ENCODE measurements around the gene NCBP2.
"Not testable (repeated sequence)": the region's sequence is repeated elsewhere in the genome, so short reads cannot be mapped to it uniquely, and the experiment has no call there.

NCBP2 gene

DNA sequence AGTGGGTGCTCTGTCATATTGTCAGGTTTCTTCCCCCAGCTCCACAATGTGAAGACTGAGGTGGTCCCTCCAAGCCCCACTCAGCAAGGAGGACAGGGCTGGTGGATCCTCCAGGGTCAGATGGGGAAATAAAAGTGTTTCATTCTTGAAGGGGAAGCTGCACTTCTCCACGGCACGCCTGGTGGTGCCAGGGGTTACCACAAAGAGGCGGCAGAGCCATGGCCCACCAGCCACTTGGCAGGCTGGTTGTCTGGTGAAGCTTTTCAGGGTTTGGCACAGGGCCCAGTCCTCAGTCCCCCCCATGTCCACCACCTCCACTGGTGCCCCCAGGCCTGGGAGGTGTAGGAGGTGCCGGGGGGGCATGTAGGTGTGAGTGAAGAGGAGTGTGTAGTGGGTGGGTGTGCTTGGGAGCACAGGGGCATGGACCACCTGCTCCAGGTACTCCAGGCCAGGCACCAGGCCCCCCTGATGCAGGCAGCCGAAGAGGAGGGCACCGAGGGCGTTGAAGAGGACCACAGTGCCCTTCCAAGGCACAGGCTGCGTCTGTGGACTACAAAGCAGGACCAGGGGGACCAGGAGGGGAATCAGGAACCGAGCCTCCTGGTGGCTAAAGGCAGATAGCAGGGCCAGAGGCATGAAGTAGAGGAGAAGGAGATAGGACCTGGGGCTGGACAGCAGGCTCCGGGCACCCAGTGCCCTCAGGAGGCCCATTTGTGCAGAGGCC lies 5.0 kb upstream of the NCBP2 start:
- Histone ChIP-seq H3K4me3 (ENCODE audit: low read length) (no peak overlapping the region), H3K9ac (ENCODE audit: low read length) (no peak overlapping the region), H3K36me3 (ENCODE audit: control insufficient read depth, insufficient read depth, low read length) (no peaks in the 10 kb centered on the region), H3K27me3 (ENCODE audit: control insufficient read depth, insufficient read depth, low read length) (no peaks in the 10 kb centered on the region), H3K9me3 (ENCODE audit: control insufficient read depth, low read length) (no peaks in the 10 kb centered on the region), H3K4me1 (ENCODE audit: control insufficient read depth, insufficient read depth, low read length) (peaks cover 9% of the 10 kb centered on the region)

DNA sequence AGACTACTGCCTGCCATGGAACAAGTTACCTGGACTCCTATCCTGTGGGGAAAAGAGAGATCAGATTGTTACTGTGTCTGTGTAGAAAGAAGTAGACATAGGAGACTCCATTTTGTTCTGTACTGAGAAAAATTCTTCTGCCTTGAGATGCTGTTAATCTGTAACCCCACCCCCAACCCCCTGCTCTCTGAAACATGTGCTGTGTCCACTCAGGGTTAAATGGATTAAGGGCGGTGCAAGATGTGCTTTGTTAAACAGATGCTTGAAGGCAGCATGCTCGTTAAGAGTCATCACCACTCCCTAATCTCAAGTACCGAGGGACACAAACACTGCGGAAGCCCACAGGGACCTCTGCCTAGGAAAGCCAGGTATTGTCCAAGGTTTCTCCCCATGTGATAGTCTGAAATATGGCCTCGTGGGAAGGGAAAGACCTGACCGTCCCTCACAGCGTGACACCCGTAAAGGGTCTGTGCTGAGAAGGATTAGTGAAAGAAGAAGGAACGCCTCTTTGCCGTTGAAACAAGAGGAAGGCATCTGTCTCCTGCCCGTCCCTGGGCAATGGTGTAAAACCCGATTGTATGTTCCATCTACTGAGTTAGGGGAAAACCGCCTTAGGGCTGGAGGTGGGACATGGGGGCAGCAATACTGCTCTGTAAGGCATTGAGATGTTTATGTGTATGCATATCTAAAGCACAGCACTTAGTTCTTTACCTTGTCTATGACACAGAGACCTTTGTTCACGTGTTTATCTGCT lies 1.9 kb upstream of the NCBP2 start:
- H3K4me1 ChIP-seq (ENCODE audit: control insufficient read depth, insufficient read depth, low read length); H3K9ac ChIP-seq (ENCODE audit: low read length); H3K27me3 ChIP-seq (ENCODE audit: control insufficient read depth, insufficient read depth, low read length); H3K4me3 ChIP-seq (ENCODE audit: low read length); H3K9me3 ChIP-seq (ENCODE audit: control insufficient read depth, low read length); H3K36me3 ChIP-seq (ENCODE audit: control insufficient read depth, insufficient read depth, low read length): not testable (repeated sequence)

DNA sequence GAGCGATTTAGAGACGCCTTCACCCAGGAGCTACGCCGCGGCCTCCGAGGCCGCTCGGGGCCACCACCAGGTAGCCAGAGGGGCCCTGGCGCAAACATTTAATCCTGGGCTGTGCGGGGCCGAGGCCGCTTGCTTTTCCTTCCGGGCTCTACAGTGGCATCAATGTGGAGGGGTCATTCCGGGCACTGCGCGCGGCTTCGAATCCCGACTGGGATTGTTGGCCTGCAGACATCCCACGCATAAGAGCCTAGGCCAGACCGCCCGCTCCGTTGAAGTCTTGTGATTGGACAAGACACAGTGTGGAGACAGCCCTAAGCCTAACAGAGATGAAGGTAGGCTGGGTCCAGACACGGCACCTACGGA lies 568 bp upstream of the NCBP2 start:
- H3K9ac ChIP-seq (ENCODE audit: low read length): peak overlapping the region; percentile 90
- H3K4me1 ChIP-seq (ENCODE audit: control insufficient read depth, insufficient read depth, low read length): peaks cover 9% of the 10 kb centered on the region
- peaks cover 6% of the 10 kb centered on the region for H3K36me3 ChIP-seq (ENCODE audit: control insufficient read depth, insufficient read depth, low read length)
- no peaks in the 10 kb centered on the region for H3K9me3 ChIP-seq (ENCODE audit: control insufficient read depth, low read length)
- peak overlapping the region; percentile 74 for H3K4me3 ChIP-seq (ENCODE audit: low read length)
- H3K27me3 ChIP-seq (ENCODE audit: control insufficient read depth, insufficient read depth, low read length): no peaks in the 10 kb centered on the region

DNA sequence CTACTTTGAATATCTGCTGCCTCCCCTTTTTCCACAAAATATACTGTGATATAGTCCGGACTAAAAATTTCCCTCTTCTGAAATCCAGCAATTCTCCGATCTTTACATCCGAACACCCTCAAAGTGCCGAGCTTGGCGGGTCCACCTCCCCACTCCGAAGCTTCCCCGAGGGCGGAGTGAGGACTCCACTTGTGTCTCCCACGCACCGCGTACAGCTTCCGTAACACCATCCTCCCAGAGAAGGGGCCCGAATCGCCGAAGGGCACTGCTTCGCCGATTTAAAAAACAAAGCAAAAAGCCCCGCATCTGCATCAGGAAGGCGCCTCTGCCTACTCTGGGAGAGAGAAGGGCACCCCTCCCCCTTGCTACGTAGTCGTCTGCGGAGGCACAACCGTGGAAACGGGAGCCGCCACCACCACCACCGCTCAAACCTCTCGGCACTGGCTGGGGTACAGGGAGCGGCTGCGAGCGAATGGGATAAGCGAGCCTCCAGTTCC lies 551 bp downstream of the NCBP2 start:
- no peaks in the 10 kb centered on the region for H3K27me3 ChIP-seq (ENCODE audit: control insufficient read depth, insufficient read depth, low read length)
- H3K36me3 ChIP-seq (ENCODE audit: control insufficient read depth, insufficient read depth, low read length): peaks cover 8% of the 10 kb centered on the region
- peak overlapping the region; percentile 90 for H3K9ac ChIP-seq (ENCODE audit: low read length)
- H3K4me1 ChIP-seq (ENCODE audit: control insufficient read depth, insufficient read depth, low read length): peaks cover 9% of the 10 kb centered on the region
- H3K4me3 ChIP-seq (ENCODE audit: low read length): peak overlapping the region; percentile 88
- H3K9me3 ChIP-seq (ENCODE audit: control insufficient read depth, low read length): no peaks in the 10 kb centered on the region

DNA sequence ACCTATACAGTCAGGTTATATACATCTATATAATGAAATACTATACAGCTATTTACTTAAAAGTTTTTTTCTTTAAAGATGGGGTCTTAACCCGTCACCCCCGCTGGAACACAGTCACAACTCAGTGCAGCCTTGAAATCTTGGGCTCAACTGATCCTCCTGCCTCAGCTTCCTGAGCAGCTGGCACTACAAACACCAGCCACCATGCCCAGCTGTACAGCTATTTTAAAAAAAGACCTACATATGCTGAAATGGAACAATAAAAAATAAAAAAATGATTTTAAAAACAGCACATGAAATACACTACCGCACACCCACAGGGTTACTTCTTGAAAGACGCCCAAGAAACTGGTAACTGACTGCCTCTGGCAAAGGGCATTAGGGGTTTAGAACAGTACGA lies 3.8 kb downstream of the NCBP2 start:
- Histone ChIP-seq H3K27me3 (ENCODE audit: control insufficient read depth, insufficient read depth, low read length) (no peaks in the 10 kb centered on the region), H3K36me3 (ENCODE audit: control insufficient read depth, insufficient read depth, low read length) (peaks cover 16% of the 10 kb centered on the region), H3K4me3 (ENCODE audit: low read length) (no peak overlapping the region), H3K9ac (ENCODE audit: low read length) (no peak overlapping the region), H3K9me3 (ENCODE audit: control insufficient read depth, low read length) (no peaks in the 10 kb centered on the region), H3K4me1 (ENCODE audit: control insufficient read depth, insufficient read depth, low read length) (peaks cover 6% of the 10 kb centered on the region)

DNA sequence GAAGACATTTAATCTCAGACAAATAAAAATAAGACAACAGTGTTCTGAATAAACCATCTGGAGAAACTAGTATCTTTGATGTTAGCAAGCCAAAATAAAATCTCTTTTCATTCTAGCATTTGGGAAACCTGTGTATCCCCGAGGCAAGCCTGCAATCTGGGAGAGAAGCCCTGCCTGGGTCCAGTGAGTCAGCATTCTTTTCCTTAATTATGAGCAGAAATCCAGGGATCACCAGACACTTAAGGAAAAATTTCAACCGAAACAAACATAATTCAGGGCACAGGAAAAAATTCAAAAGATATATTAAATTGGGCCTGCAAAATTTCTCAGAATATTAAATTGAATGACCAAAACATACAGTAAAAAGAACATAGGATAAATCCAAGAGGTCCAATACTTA lies 4.2 kb downstream of the NCBP2 start:
- H3K4me1 ChIP-seq (ENCODE audit: control insufficient read depth, insufficient read depth, low read length): peaks cover 2% of the 10 kb centered on the region

DNA sequence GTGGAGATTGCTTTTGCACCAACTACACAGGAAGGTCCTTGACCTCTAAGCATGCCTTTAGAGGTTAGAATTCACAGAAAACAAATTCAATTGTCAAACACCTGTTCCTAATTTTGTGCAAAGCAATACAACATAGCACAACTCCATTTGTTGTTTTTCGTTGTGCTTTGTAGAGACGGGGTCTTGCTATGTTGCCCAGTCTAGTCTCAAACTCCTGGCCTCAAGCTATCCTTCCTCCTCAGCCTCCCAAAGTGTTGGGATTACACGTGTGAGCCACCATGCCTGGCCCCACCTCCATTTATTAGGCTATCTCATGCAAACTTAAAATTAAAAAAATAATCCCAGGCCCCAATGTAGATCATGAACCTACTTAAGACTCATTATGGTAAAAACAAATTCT lies 6.0 kb downstream of the NCBP2 start:
- H3K4me1 ChIP-seq (ENCODE audit: control insufficient read depth, insufficient read depth, low read length): no peaks in the 10 kb centered on the region
- no peak overlapping the region for H3K4me3 ChIP-seq (ENCODE audit: low read length)
- H3K27me3 ChIP-seq (ENCODE audit: control insufficient read depth, insufficient read depth, low read length): no peaks in the 10 kb centered on the region
- H3K9ac ChIP-seq (ENCODE audit: low read length): no peak overlapping the region
- no peaks in the 10 kb centered on the region for H3K9me3 ChIP-seq (ENCODE audit: control insufficient read depth, low read length)
- H3K36me3 ChIP-seq (ENCODE audit: control insufficient read depth, insufficient read depth, low read length): peaks cover 16% of the 10 kb centered on the region

More for the DNA sequence above, 4.2 kb downstream of the NCBP2 start:
- Histone ChIP-seq H3K9ac (ENCODE audit: low read length) (no peak overlapping the region), H3K27me3 (ENCODE audit: control insufficient read depth, insufficient read depth, low read length) (no peaks in the 10 kb centered on the region), H3K36me3 (ENCODE audit: control insufficient read depth, insufficient read depth, low read length) (peaks cover 16% of the 10 kb centered on the region), H3K9me3 (ENCODE audit: control insufficient read depth, low read length) (no peaks in the 10 kb centered on the region), H3K4me3 (ENCODE audit: low read length) (no peak overlapping the region)

DNA sequence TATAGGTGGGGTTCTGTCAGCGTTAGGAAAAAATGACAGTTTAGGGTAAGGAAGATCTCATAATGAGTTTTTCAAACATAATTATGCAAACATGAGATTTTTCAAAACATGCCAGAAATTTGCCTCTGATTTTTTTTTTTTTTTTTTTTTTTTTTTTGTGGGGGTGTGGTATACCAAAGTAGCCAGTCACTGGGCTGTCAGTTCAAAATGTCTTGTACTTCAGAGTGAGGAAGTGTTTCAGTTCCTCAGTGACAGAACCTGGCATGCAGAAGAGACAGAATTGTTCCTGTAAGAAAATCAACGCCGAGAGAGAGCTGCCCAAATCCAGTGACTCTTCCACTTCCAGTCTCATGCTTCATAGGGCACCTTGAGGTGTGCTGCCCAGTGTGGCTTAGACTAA lies 9.7 kb downstream of the NCBP2 start:
- no peak overlapping the region for H3K4me3 ChIP-seq (ENCODE audit: low read length)
- H3K27me3 ChIP-seq (ENCODE audit: control insufficient read depth, insufficient read depth, low read length): no peaks in the 10 kb centered on the region
- no peaks in the 10 kb centered on the region for H3K4me1 ChIP-seq (ENCODE audit: control insufficient read depth, insufficient read depth, low read length)
- peaks cover 10% of the 10 kb centered on the region for H3K36me3 ChIP-seq (ENCODE audit: control insufficient read depth, insufficient read depth, low read length)
- H3K9ac ChIP-seq (ENCODE audit: low read length): no peak overlapping the region
- no peaks in the 10 kb centered on the region for H3K9me3 ChIP-seq (ENCODE audit: control insufficient read depth, low read length)

DNA sequence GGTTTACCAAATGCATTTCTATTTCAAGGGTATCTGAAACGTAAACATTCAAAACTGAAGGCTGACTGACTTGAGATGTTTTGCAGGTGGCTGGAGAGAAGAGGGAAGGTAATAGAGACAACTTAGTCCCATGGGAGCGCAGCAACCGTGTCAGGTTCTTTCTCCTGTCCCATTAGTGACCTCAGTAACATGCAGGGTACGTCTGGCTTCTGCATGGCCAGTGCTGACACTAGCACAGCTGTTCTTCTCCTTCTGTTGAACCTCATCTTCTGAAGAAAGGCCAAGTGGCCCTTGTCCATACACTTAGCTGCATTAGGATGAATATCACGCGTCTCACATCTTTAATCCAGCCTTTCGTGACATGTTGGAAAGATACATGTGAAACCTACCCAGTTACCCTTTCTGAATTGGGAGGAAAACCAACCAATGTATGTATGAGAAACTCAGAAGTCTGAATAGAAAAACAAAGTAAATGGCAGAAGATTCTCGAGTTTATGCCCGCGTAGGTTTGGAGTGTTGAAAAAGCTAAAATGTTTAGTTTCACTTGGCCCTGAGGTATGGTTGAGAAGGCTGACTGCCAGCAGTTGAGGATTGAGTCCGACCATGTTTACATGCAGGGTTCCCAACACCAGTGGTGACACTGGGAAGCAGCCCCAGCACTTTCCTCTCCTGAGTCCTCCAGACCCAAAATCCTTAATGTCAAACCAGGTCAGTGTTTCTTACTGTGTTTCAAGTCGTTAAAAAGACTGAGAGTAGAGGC lies 10.3 kb downstream of the NCBP2 start:
- H3K36me3 ChIP-seq (ENCODE audit: control insufficient read depth, insufficient read depth, low read length): peaks cover 10% of the 10 kb centered on the region
- no peaks in the 10 kb centered on the region for H3K27me3 ChIP-seq (ENCODE audit: control insufficient read depth, insufficient read depth, low read length)
- H3K4me3 ChIP-seq (ENCODE audit: low read length): no peak overlapping the region
- H3K9ac ChIP-seq (ENCODE audit: low read length): no peak overlapping the region
- no peaks in the 10 kb centered on the region for H3K9me3 ChIP-seq (ENCODE audit: control insufficient read depth, low read length)
- no peaks in the 10 kb centered on the region for H3K4me1 ChIP-seq (ENCODE audit: control insufficient read depth, insufficient read depth, low read length)

DNA sequence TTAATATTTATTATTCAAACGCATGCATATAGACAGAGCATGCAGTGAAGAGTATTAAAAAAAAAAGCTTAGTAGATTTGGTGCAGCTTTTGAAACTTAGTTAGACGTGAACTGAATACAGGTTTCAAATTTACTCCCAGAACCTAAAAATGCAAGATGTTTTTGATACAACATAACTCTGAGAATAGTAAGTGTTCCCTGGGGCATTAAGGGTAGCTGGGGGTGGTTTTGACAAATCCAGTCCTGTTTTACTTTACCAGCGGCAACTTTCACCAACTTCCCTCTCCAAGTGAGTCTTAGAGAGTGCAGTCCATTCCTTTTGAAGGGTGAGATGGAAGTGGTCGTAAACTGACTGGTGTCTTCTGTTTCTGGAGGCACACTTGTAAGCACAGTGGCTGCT lies 11.2 kb downstream of the NCBP2 start:
- Histone ChIP-seq H3K4me3 (ENCODE audit: low read length) (no peak overlapping the region), H3K27me3 (ENCODE audit: control insufficient read depth, insufficient read depth, low read length) (no peaks in the 10 kb centered on the region), H3K9me3 (ENCODE audit: control insufficient read depth, low read length) (no peaks in the 10 kb centered on the region), H3K36me3 (ENCODE audit: control insufficient read depth, insufficient read depth, low read length) (peaks cover 3% of the 10 kb centered on the region), H3K4me1 (ENCODE audit: control insufficient read depth, insufficient read depth, low read length) (no peaks in the 10 kb centered on the region), H3K9ac (ENCODE audit: low read length) (no peak overlapping the region)

DNA sequence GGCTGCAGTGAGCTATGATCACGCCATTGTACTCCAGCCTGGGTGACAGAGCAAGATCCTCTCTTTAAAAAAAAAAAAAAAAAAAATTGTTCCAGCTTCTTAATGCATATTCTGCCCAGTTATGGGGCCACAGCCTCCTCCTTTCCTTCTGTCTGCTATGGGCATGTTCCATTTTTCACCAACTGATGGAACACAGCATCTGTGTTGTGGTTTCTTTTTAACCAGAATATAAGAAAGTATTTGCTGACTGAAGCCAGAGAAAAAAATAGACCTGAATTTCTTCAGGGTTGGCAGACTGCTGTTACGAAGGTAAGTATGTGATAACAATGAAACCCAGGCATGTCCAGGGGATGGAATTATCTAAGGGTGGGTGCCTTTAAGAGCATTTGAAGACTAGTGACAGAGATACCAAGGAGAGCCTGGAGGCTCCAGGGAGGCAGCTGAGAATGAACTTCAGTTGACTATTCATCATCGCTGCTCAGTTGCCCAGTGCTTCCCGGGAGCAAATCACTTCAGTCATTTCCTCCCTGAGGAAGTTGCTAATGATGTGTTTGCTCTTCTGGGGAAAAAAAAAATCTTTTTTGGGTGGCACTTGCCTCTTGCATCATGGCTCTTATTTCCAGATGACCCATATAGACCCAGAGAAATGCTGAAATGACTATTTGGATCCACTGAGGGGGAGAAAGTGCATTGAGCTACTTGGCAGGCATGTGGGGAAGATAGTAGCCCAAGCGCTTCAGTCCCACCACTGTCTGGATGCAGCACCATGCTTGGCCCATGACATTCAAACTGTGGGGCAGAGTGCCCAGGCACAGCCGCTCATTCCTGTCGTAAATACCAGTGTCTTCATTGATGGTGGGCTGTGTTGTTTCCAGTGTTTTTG lies 14.5 kb downstream of the NCBP2 start:
- no peak overlapping the region for H3K4me3 ChIP-seq (ENCODE audit: low read length)
- no peaks in the 10 kb centered on the region for H3K4me1 ChIP-seq (ENCODE audit: control insufficient read depth, insufficient read depth, low read length)
- H3K36me3 ChIP-seq (ENCODE audit: control insufficient read depth, insufficient read depth, low read length): no peaks in the 10 kb centered on the region
- H3K27me3 ChIP-seq (ENCODE audit: control insufficient read depth, insufficient read depth, low read length): no peaks in the 10 kb centered on the region
- H3K9ac ChIP-seq (ENCODE audit: low read length): no peak overlapping the region
- H3K9me3 ChIP-seq (ENCODE audit: control insufficient read depth, low read length): no peaks in the 10 kb centered on the region
